Pons (tissue), 1 donor: ENCODE measurements around the gene LINGO3.
A peak's percentile ranks its signal among the peaks of the same experiment; 100 is the strongest.
"Not testable (repeated sequence)": the region's sequence is repeated elsewhere in the genome, so short reads cannot be mapped to it uniquely, and the experiment has no call there.

Source experiments
- DNase-seq: peaks from one replicate; pipeline ENCODE4 v3.0.0-alpha.2; 2016; ENCODE audit warnings: low spot score

LINGO3 gene

GRCh38 chr19:2281265-2282061 lies 26.5 kb downstream of the LINGO3 start:
- not testable (repeated sequence) for DNase-seq

- no peak for DNase-seq
Measured at GRCh38 chr19:2280633-2281264, 27.2 kb downstream of the LINGO3 start.

- no peak for DNase-seq
Measured at GRCh38 chr19:2278459-2279158, 29.3 kb downstream of the LINGO3 start.

- no peak for DNase-seq
Measured at GRCh38 chr19:2277138-2277537, 30.8 kb downstream of the LINGO3 start.

- DNase-seq = no peak
Measured at GRCh38 chr19:2276429-2276986, 31.4 kb downstream of the LINGO3 start.

GRCh38 chr19:2275588-2276428 lies 32.1 kb downstream of the LINGO3 start:
- no peak for DNase-seq

- DNase-seq = peak; percentile 86
Measured at GRCh38 chr19:2274931-2275535, 32.9 kb downstream of the LINGO3 start.

- DNase-seq = no peak
Measured at GRCh38 chr19:2274185-2274711, 33.7 kb downstream of the LINGO3 start.

GRCh38 chr19:2273356-2274184 lies 34.4 kb downstream of the LINGO3 start:
- no peak for DNase-seq

- DNase-seq = no peak
Measured at GRCh38 chr19:2271234-2272103, 36.5 kb downstream of the LINGO3 start.

- DNase-seq = peak; percentile 74
Measured at GRCh38 chr19:2270423-2271233, 37.3 kb downstream of the LINGO3 start.

- DNase-seq = no peak
Measured at GRCh38 chr19:2270157-2270422, 37.9 kb downstream of the LINGO3 start.

GRCh38 chr19:2269244-2270156 lies 38.5 kb downstream of the LINGO3 start:
- DNase-seq = peak; percentile 95

GRCh38 chr19:2268861-2269243 lies 39.1 kb downstream of the LINGO3 start:
- no peak for DNase-seq

GRCh38 chr19:2268480-2268830 lies 39.5 kb downstream of the LINGO3 start:
- DNase-seq = no peak

- DNase-seq = peak; percentile 82
Measured at GRCh38 chr19:2266183-2266993, 41.6 kb downstream of the LINGO3 start.
